Measurements from ENCODE around the gene TDRD10.

The TDRD10 gene

GRCh38 chr1:154553056-154554030, 51.3 kb downstream of the TDRD10 start:
- in situ Hi-C loops (cut with HindIII; ENCODE audit: low pct_ligation_motif_present, low sequenced_read_pairs), result no loop called here
- Histone ChIP-seq H3K4me3 (ENCODE audit: low read depth, low read length) (no peak overlapping the region), H3K27me3 (replicated peaks) (no peaks in the 10 kb centered on the region), H3K36me3 (replicated peaks) (peaks cover 63% of the 10 kb centered on the region), H3K27ac (no peak overlapping the region)
- DNase-seq, result no peak
- no peak for TF ChIP-seq CTCF (IDR thresholded peaks at IDR 0.05; ENCODE audit: low read depth, low read length, missing control alignments)

- no peak overlapping the region for H3K27ac ChIP-seq
- in situ Hi-C loops (cut with HindIII; ENCODE audit: low pct_ligation_motif_present, low sequenced_read_pairs), result no loop called here
- no peak for DNase-seq
- no peaks in the 10 kb centered on the region for H3K27me3 ChIP-seq (replicated peaks)
- H3K36me3 ChIP-seq (replicated peaks), result peaks cover 41% of the 10 kb centered on the region
- TF ChIP-seq CTCF (IDR thresholded peaks at IDR 0.05; ENCODE audit: low read depth, low read length, missing control alignments), result no peak
- H3K4me3 ChIP-seq (ENCODE audit: low read depth, low read length), result peak overlapping the region; percentile 78
These were observed 54.4 kb downstream of the TDRD10 start for GRCh38 chr1:154556422-154556821.

GRCh38 chr1:154557248-154557938, 55.4 kb downstream of the TDRD10 start:
- in situ Hi-C loops (cut with HindIII; ENCODE audit: low pct_ligation_motif_present, low sequenced_read_pairs), result no loop called here
- no peak for DNase-seq
- no peak for TF ChIP-seq CTCF (IDR thresholded peaks at IDR 0.05; ENCODE audit: low read depth, low read length, missing control alignments)
- Histone ChIP-seq H3K27ac (no peak overlapping the region), H3K4me3 (ENCODE audit: low read depth, low read length) (peak overlapping the region; percentile 78), H3K27me3 (replicated peaks) (no peaks in the 10 kb centered on the region), H3K36me3 (replicated peaks) (peaks cover 31% of the 10 kb centered on the region)

GRCh38 chr1:154557939-154558719, 56.1 kb downstream of the TDRD10 start, which contains the start of gene UBE2Q1:
Gene UBE2Q1, minus strand, starts transcription at chr1:154558662. Its CDS starts 109 bp downstream, at chr1:154558553.
- no peaks in the 10 kb centered on the region for H3K27me3 ChIP-seq (replicated peaks)
- in situ Hi-C loops (cut with HindIII; ENCODE audit: low pct_ligation_motif_present, low sequenced_read_pairs), result no loop called here
- DNase-seq, result no peak
- peak within 1 kb of the TSS; percentile 78 for H3K27ac ChIP-seq
- H3K4me3 ChIP-seq (ENCODE audit: low read depth, low read length), result peak within 1 kb of the TSS; percentile 78
- no peak for TF ChIP-seq CTCF (IDR thresholded peaks at IDR 0.05; ENCODE audit: low read depth, low read length, missing control alignments)
- H3K36me3 ChIP-seq (replicated peaks), result peaks cover 24% of the 10 kb centered on the region

- H3K27me3 ChIP-seq (replicated peaks), result no peaks in the 10 kb centered on the region
- no peak for TF ChIP-seq CTCF (IDR thresholded peaks at IDR 0.05; ENCODE audit: low read depth, low read length, missing control alignments)
- DNase-seq, result peak; percentile 96
- peak overlapping the region; percentile 78 for H3K27ac ChIP-seq
- peaks cover 17% of the 10 kb centered on the region for H3K36me3 ChIP-seq (replicated peaks)
- peak overlapping the region; percentile 64 for H3K4me3 ChIP-seq (ENCODE audit: low read depth, low read length)
- in situ Hi-C loops (cut with HindIII; ENCODE audit: low pct_ligation_motif_present, low sequenced_read_pairs), result no loop called here
These were observed 56.9 kb downstream of the TDRD10 start for GRCh38 chr1:154558720-154559465.

All from brain microvascular endothelial cell (primary cell).